HepG2 (cell line): ENCODE data around the gene STIM2.

ENCODE experiments used
- BCL6 ChIP-seq: IDR thresholded peaks from 2 replicates; pipeline ENCODE4 v1.6.1; 2016; ENCODE audit warnings: missing genetic modification reagents, missing compliant biosample characterization
- CC2D1A ChIP-seq: sonication (generic); formaldehyde crosslinking; IDR thresholded peaks from 2 replicates; pipeline ENCODE4 v1.8.1; 2023; ENCODE audit warnings: mild to moderate bottlenecking, missing genetic modification reagents
- CTCF ChIP-seq: sonication (generic); formaldehyde crosslinking; IDR thresholded peaks from 2 replicates; pipeline ENCODE4 v1.5.0; 2020; ENCODE audit warnings: mild to moderate bottlenecking, missing genetic modification reagents, moderate library complexity
- MED1 ChIP-seq: sonication (generic); formaldehyde crosslinking; IDR thresholded peaks from 2 replicates; pipeline ENCODE4 v1.4.0; 2020; ENCODE audit warnings: missing genetic modification reagents
- ZNF263 ChIP-seq: sonication (generic); formaldehyde crosslinking; IDR thresholded peaks from 2 replicates; pipeline ENCODE4 v1.4.0; 2020; ENCODE audit warnings: missing genetic modification reagents
- ZNF781 ChIP-seq: sonication (generic); formaldehyde crosslinking; IDR thresholded peaks from 2 replicates; pipeline ENCODE4 v1.5.1; 2020; ENCODE audit warnings: borderline replicate concordance, mild to moderate bottlenecking, missing genetic modification reagents; ENCODE audit errors: not compliant biosample characterization
- TF ChIP-seq, protein P1 (sequence below): IDR thresholded peaks from 2 replicates; pipeline ENCODE4 v1.6.1; 2016

DNA sequence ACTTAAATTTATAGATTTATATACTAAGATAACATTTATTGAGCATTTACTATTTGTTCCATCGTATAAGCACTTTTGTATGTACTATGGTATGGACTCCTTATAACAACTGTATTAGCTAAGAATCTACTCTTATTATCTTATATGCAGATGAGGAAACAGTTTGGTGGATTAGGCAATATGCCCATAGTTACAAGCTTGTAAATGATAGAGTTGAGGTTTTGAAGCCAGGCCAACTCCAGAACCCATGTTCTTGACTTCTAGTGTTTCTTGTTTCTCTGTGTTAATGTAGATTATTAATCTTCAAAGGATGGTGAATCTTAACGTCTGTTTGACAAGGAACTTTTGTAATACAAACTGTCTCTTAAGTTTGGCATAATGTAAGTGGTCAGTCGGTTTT is 71.3 kb downstream of the STIM2 start:
- TF ChIP-seq CTCF: no peak
- TF ChIP-seq BCL6 (CRISPR knock-in tag): no peak
- TF ChIP-seq MED1 (CRISPR knock-in tag): no peak
- TF ChIP-seq, protein P1, sequence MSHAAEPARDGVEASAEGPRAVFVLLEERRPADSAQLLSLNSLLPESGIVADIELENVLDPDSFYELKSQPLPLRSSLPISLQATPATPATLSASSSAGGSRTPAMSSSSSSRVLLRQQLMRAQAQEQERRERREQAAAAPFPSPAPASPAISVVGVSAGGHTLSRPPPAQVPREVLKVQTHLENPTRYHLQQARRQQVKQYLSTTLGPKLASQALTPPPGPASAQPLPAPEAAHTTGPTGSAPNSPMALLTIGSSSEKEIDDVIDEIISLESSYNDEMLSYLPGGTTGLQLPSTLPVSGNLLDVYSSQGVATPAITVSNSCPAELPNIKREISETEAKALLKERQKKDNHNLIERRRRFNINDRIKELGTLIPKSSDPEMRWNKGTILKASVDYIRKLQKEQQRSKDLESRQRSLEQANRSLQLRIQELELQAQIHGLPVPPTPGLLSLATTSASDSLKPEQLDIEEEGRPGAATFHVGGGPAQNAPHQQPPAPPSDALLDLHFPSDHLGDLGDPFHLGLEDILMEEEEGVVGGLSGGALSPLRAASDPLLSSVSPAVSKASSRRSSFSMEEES: no peak
- TF ChIP-seq ZNF781 (CRISPR knock-in tag): no peak
- no peak for TF ChIP-seq CC2D1A
- no peak for TF ChIP-seq ZNF263 (CRISPR knock-in tag)
